Lower lobe of right lung (tissue), 2 donors: ENCODE results near the gene ZDHHC8. TPM values are rescaled to one million over a fixed set of nuclear protein-coding genes. Genes with fewer than 3 reads are reported as not detected.

ENCODE experiments used
- ATAC-seq, 2 donors: fragments of 200-7000 bp; cut with Tn5 transposase; one replicate each; pipeline ENCODE4 v1.9.1; 2020 to 2022; ENCODE audit warnings: mild to moderate bottlenecking in 2 of 2, moderate library complexity in 2 of 2
- DNase-seq: peaks from one replicate; pipeline ENCODE4 v3.0.0-alpha.2; 2020
- H3K27ac ChIP-seq: fragments of 200-600 bp; one replicate; pipeline ENCODE4 v1.8.0; 2022
- H3K27me3 ChIP-seq: fragments of 200-600 bp; one replicate; pipeline ENCODE4 v1.8.0; 2022; ENCODE audit warnings: low read depth
- H3K36me3 ChIP-seq: fragments of 200-600 bp; one replicate; pipeline ENCODE4 v1.8.0; 2022; ENCODE audit warnings: mild to moderate bottlenecking
- H3K4me1 ChIP-seq: fragments of 200-600 bp; one replicate; pipeline ENCODE4 v1.8.0; 2022
- H3K4me3 ChIP-seq: fragments of 200-600 bp; one replicate; pipeline ENCODE4 v1.8.0; 2022; ENCODE audit warnings: mild to moderate bottlenecking
- H3K9me3 ChIP-seq: fragments of 200-600 bp; one replicate; pipeline ENCODE4 v1.8.0; 2022
- intact Hi-C: fragments of 100-400 bp; cut with DNase I; formaldehyde crosslinking; loops from one replicate; pipeline ENCODE4 v1.11.0; 2022
- total RNA-seq: library from RNA; stranded (reverse); fragmentation: NEBNext Ultra II Directional; extraction: Animal tissue kit (Norgen Biotek cat#: 25700); gene quantifications from one replicate; pipeline ENCODE4 v1.2.1, GENCODE V29; 2021
- TF ChIP-seq, protein P1 (sequence below): fragments of 200-600 bp; IDR thresholded peaks from one replicate; pipeline ENCODE4 v1.8.0; 2022; ENCODE audit warnings: antibody characterized with exemption, mild to moderate bottlenecking
- donor health status: DM: no; HTN: yes; CAD: no; lungs with severe emphysema.

Gene ZDHHC8
- total RNA-seq, 1 donor from 2014 or later, result 77.2 TPM

DNA sequence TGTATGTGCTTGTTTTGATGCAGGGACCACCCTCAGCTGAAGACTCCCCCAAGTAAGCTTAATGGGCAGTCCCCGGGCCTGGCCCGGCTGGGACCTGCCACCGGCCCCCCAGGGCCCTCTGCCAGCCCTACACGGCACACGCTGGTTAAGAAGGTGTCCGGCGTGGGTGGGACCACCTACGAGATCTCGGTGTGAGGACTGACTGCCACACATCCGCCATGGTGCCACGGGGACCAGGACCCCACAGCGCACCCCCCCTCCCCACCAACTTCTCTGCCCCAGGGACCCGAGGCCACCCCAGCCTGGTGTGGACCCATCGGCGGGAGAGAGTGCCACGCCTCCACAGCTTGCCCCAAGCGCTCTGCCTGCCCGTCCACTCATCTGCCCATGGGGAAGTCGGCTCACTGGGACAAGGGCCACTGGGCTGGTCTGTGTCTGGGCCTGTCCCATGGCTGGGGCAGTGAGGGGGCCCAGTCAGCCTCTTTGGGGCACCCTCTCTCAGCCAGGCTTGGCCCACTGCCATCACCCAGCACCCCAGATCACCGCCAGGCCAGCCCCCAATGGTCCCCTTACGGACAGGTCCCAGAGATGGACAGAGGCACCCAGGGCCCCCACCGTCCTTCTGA lies 13.7 kb downstream of the ZDHHC8 start:
- Histone ChIP-seq H3K4me3 (no peak overlapping the region), H3K9me3 (no peaks in the 10 kb centered on the region), H3K36me3 (peaks cover 22% of the 10 kb centered on the region), H3K4me1 (no peaks in the 10 kb centered on the region), H3K27me3 (no peaks in the 10 kb centered on the region), H3K27ac (no peak overlapping the region)
- peak; percentile 37 to 40 for ATAC-seq
- TF ChIP-seq, protein P1, sequence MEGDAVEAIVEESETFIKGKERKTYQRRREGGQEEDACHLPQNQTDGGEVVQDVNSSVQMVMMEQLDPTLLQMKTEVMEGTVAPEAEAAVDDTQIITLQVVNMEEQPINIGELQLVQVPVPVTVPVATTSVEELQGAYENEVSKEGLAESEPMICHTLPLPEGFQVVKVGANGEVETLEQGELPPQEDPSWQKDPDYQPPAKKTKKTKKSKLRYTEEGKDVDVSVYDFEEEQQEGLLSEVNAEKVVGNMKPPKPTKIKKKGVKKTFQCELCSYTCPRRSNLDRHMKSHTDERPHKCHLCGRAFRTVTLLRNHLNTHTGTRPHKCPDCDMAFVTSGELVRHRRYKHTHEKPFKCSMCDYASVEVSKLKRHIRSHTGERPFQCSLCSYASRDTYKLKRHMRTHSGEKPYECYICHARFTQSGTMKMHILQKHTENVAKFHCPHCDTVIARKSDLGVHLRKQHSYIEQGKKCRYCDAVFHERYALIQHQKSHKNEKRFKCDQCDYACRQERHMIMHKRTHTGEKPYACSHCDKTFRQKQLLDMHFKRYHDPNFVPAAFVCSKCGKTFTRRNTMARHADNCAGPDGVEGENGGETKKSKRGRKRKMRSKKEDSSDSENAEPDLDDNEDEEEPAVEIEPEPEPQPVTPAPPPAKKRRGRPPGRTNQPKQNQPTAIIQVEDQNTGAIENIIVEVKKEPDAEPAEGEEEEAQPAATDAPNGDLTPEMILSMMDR, result no peak
- peak; percentile 67 for DNase-seq
- intact Hi-C loops, result no loop called here

DNA sequence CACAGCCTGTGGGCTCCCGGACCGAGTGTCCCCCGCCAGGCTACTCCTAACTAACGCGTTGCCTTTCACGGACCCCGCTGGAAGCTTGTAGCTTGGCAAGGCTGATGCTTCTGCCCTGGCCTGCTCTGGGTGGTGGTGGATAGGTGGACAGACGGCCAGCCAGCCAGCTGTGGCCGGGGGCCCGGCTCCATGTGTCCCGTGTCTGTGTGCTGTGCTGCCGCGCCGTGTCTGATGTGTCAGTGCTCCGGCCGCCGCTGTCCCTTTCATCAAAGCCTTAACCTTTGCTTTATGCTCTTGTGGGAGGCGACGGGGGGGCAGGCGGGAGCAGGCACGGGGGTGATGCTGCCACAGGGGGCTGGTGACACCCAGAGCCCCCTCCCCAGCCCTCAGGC lies 14.2 kb downstream of the ZDHHC8 start:
- DNase-seq, result no peak
- Histone ChIP-seq H3K4me1 (no peaks in the 10 kb centered on the region), H3K4me3 (no peak overlapping the region), H3K27ac (no peak overlapping the region), H3K9me3 (no peaks in the 10 kb centered on the region), H3K36me3 (peaks cover 17% of the 10 kb centered on the region), H3K27me3 (no peaks in the 10 kb centered on the region)
- ATAC-seq, result no peak
- TF ChIP-seq, protein P1, result no peak
- intact Hi-C loops, result no loop called here

DNA sequence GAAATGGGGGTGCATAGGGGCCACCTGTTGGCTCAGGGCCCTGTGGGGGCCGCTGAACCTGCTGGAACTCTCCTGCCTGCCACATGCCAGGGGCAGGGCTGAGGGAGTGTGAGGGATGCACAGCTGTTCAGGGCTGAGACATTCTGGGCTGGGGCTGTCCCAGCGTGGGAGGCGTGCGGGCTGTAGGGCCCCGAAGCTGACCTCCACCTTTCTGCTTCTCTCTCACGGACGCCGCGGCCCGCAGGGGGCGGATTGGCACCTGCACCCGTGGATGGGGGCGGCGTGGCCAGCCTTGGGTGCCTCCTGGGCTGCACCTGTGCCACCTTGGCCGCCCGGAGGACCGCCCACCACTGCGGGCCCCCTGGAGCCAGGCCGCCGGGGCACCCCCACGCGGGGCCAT lies 15.2 kb downstream of the ZDHHC8 start:
- Histone ChIP-seq H3K4me1 (no peaks in the 10 kb centered on the region), H3K9me3 (no peaks in the 10 kb centered on the region), H3K27ac (no peak overlapping the region), H3K36me3 (peaks cover 13% of the 10 kb centered on the region), H3K4me3 (no peak overlapping the region), H3K27me3 (no peaks in the 10 kb centered on the region)
- DNase-seq (no peak), ATAC-seq (no peak)
- TF ChIP-seq, protein P1, result no peak
- intact Hi-C loops, result no loop called here

DNA sequence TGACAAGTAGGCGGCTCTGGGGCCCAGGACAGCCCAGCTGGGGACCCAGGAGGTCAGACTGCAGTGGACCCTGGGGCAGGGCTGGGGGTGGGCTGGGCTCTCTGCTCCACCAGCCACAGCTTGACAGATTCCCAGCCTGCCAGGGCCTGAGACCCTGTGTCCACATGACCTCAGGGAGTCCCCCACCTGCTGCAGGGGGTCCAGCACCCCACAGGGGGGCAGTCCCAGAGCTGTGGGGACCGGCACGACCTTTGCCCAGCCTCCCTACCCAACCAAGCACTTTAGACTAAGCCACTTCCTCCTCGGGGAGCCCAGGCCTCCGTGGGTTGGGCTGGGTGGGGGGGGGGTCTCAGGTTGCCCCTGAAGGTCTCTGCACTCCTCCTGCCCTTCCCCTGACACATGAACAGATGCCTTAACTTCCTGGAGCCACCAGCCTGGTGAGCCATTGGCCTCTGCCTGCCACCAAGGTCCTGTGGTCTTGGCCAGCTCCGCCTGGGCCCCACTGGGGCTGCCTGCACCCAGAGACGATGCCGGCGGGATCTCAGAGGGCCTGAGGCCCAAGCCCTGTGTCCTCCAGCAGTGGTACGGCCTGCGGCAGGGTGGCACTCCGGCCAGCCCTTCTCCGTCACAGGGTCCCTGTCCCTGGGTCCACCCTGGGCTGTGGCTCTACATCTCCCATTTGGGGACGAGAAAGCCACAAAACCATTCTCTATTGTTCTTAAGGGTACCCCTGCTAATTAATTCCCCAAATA lies 15.8 kb downstream of the ZDHHC8 start:
- H3K4me1 ChIP-seq, result no peaks in the 10 kb centered on the region
- ATAC-seq, result no peak

DNA sequence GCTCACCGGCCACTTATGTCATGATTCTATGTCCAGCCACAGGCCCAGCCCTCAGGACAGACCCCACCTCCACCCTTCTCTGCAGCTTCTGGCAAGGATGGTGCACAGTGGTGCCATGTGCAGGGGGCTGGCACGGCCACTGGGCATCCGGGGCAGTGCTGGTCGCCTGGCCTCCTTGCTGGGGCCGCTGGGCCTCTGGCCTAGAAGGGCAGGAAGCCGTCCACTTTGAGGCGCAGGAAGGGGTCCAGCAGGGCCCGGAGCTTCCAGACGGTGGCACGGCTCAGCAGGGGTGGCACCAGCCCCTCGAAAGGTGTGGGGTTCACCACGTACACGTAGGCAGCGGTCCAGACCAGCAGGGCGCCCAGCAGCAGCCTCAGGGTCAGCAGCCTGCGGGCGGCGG lies 16.8 kb downstream of the ZDHHC8 start:
- DNase-seq, result no peak
- ATAC-seq, result no peak
- Histone ChIP-seq H3K4me3 (no peak overlapping the region), H3K4me1 (no peaks in the 10 kb centered on the region), H3K36me3 (peaks cover 6% of the 10 kb centered on the region), H3K27me3 (peaks cover 4% of the 10 kb centered on the region), H3K9me3 (no peaks in the 10 kb centered on the region), H3K27ac (no peak overlapping the region)
- TF ChIP-seq, protein P1, result no peak
- intact Hi-C loops, result no loop called here

More for the DNA sequence above, 15.8 kb downstream of the ZDHHC8 start:
- no peak for DNase-seq
- Histone ChIP-seq H3K36me3 (peaks cover 13% of the 10 kb centered on the region), H3K27me3 (no peaks in the 10 kb centered on the region), H3K4me3 (no peak overlapping the region), H3K9me3 (no peaks in the 10 kb centered on the region), H3K27ac (no peak overlapping the region)
- intact Hi-C loops, result no loop called here
- TF ChIP-seq, protein P1, result no peak
